IPS-18c (cell line): ENCODE data around the gene ARL6IP6.

Experiments
- H3K4me3 ChIP-seq: 2 replicates; pipeline ENCODE4 v1.7.0; 2013; ENCODE audit warnings: low read depth, mild to moderate bottlenecking, low read length, moderate library complexity; ENCODE audit not compliant: insufficient read depth
- H3K9me3 ChIP-seq: one replicate; pipeline ENCODE4 v1.6.1; 2013; ENCODE audit warnings: mild to moderate bottlenecking, low read length, moderate library complexity; ENCODE audit not compliant: control insufficient read depth, insufficient read depth

Gene ARL6IP6

DNA sequence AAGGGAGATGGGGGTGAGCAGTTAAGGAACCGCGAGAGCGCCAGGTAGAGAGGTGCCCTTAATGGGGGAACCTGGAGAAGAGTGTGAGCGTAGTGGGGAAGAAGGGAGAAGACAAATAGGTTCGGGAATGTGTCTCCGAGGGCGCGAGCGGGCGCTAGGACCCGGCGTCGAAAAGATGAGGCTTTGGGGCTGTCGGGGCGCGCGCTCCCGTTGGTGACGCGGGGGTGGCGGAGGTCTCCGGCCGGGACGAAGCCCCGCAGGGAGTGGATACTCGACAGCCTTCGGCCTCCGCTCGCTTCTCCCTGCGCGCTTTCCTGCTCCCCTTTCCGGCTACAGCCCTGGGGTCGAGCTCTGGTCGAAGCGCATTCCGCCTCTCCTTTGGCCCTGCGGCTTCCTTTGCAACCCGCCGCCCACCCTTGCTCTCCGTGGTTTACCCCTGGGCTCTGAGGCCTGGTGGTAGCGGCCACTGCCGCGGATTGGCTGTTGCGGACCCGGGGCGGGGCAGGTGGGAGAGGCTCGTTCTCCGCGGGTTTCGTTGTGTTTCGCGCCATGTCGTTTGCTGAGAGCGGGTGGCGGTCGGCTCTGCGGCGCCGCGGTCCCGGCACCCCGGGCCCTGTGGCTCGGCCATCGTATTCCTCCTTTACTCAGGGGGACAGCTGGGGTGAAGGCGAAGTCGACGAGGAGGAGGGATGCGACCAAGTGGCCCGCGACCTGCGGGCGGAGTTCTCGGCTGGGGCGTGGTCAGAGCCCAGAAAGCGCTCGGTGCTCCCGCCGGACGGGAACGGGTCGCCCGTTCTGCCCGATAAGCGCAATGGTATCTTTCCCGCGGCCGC is at the start of gene ARL6IP6:
Gene ARL6IP6, plus strand, starts transcription at position 545 of the 833 bp plus-strand sequence. Its CDS starts 5 bp downstream, at position 550.
- H3K9me3 ChIP-seq, result no peaks in the 10 kb centered on the region
- peak within 1 kb of the TSS; percentile 95 for H3K4me3 ChIP-seq

DNA sequence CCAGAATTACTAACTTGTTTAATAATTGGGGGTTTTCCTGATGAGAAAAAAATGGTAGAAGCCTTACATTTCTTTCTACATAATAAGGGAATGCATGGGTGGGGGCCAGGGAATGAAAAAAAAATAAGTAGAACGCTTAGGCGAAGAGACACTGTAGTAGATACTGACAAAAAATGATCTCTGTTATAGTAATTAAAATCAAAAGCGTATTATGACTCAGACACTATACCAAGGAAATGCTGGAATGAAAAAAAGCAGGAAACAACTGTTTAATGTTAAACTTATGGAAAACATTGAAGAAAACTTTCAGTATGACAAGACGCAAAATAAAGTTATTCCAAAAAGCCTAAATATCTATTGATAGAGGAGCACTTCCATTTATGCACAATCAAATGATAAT is 44.1 kb upstream of the ARL6IP6 start:
- no peak overlapping the region for H3K4me3 ChIP-seq

GRCh38 chr2:152676461-152676860 is 42.0 kb upstream of the ARL6IP6 start:
- Histone ChIP-seq H3K4me3 (no peak overlapping the region), H3K9me3 (no peaks in the 10 kb centered on the region)

More for the DNA sequence above, 44.1 kb upstream of the ARL6IP6 start:
- no peaks in the 10 kb centered on the region for H3K9me3 ChIP-seq

DNA sequence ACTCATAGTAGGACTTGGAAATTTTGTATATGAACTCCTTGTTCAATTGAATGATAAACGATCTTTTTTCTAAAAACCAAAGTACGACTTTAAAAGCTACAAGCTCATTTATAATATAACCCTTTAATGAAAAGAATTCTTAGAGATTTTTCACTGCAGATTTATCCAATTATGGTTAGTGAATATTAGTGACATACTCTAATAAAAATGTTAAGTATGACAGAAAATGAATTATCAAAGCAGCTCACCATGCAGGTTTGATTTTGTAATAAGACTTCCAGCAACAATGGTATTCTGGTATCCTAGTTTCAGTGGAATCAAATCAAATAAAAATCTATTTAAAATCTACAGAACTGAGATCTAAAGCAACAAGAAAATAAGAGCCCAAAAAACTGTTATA is 39.6 kb upstream of the ARL6IP6 start:
- Histone ChIP-seq H3K9me3 (no peaks in the 10 kb centered on the region), H3K4me3 (no peak overlapping the region)

- no peaks in the 10 kb centered on the region for H3K9me3 ChIP-seq
- no peak overlapping the region for H3K4me3 ChIP-seq
Observed at GRCh38 chr2:152682663-152683062, 35.8 kb upstream of the ARL6IP6 start.

DNA sequence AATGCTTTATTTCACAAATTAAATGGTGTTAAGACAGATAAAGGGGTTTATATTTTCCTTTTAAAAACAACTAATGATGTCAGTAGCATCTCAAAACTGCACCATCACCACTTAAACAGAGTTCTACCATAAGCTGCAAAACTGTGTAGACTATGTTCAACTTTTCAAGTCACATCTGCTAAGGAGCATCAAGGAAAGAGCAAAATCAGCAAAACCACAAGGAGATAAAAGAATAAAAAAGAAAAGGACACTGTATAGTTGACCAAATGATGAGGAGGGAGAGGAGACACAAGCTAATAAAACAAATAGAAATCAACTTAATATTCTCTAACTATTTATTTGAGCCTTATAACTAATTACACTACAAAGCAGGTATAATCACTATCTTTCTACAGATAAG is 35.0 kb upstream of the ARL6IP6 start:
- no peak overlapping the region for H3K4me3 ChIP-seq
- H3K9me3 ChIP-seq, result no peaks in the 10 kb centered on the region

- no peaks in the 10 kb centered on the region for H3K9me3 ChIP-seq
- H3K4me3 ChIP-seq, result no peak overlapping the region
Observed at GRCh38 chr2:152686321-152686720, 32.1 kb upstream of the ARL6IP6 start.

DNA sequence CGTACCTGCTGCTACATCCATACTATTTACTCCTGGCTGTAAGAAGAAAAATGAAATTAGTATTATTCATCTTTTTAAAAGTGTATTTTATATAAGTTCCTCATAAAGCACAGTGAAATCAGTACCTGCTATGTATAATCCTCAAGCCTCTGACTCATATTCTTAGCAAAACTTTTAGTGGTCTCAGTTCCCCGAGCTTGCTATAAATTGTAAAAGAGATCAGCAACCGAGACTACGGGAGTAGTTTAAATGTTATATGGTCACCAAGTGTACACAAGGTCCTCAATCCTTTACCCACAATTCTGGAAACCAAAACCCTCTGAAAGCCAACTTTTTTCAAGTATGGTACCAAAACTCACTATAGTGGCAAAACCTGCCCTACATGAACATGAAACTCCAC is 25.4 kb upstream of the ARL6IP6 start:
- Histone ChIP-seq H3K9me3 (no peaks in the 10 kb centered on the region), H3K4me3 (no peak overlapping the region)

GRCh38 chr2:152694161-152694661 is 24.2 kb upstream of the ARL6IP6 start:
- Histone ChIP-seq H3K9me3 (no peaks in the 10 kb centered on the region), H3K4me3 (no peak overlapping the region)

DNA sequence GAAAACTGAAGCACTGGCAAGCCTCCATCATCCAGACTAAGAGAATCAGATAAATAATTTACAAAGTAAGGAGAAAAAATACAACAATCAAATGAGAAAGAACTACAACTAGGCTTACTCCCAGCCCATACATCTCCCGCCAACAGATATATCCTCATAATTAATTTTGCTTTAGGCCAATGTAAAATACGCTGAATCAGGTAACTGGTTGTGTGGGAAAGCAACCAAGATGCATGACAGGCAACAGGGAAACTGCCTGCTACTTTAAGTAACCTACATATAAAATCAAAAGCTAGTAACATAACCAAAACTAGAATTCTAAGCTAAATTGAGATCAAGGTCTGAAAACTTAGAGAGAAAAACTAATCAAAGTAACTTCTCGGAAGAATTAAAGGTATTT is 22.7 kb upstream of the ARL6IP6 start:
- Histone ChIP-seq H3K4me3 (no peak overlapping the region), H3K9me3 (no peaks in the 10 kb centered on the region)

- Histone ChIP-seq H3K9me3 (peaks cover under 1% of the 10 kb centered on the region), H3K4me3 (no peak overlapping the region)
Observed at GRCh38 chr2:152696476-152696875, 21.9 kb upstream of the ARL6IP6 start.

GRCh38 chr2:152701198-152701597 is 17.2 kb upstream of the ARL6IP6 start:
- Histone ChIP-seq H3K9me3 (peaks cover 2% of the 10 kb centered on the region), H3K4me3 (no peak overlapping the region)

- H3K9me3 ChIP-seq, result peaks cover under 1% of the 10 kb centered on the region
- H3K4me3 ChIP-seq, result no peak overlapping the region
Observed at GRCh38 chr2:152706477-152707021, 11.9 kb upstream of the ARL6IP6 start.

- H3K4me3 ChIP-seq, result no peak overlapping the region
- no peaks in the 10 kb centered on the region for H3K9me3 ChIP-seq
Observed at GRCh38 chr2:152708742-152709141, 9.7 kb upstream of the ARL6IP6 start.

- Histone ChIP-seq H3K4me3 (no peak overlapping the region), H3K9me3 (no peaks in the 10 kb centered on the region)
Observed at GRCh38 chr2:152710713-152711112, 7.7 kb upstream of the ARL6IP6 start.

- Histone ChIP-seq H3K4me3 (no peak overlapping the region), H3K9me3 (no peaks in the 10 kb centered on the region)
Observed at GRCh38 chr2:152715112-152715511, 3.3 kb upstream of the ARL6IP6 start.

- H3K4me3 ChIP-seq, result peak overlapping the region; percentile 95
- H3K9me3 ChIP-seq, result no peaks in the 10 kb centered on the region
Observed at GRCh38 chr2:152715854-152716428, 2.5 kb upstream of the ARL6IP6 start.

- H3K4me3 ChIP-seq, result peak overlapping the region; percentile 95
- H3K9me3 ChIP-seq, result no peaks in the 10 kb centered on the region
Observed at GRCh38 chr2:152716805-152717227, 1.6 kb upstream of the ARL6IP6 start.
